GM12878 (cell line): ENCODE data around the gene RPS3A. TPM values are rescaled to one million over a fixed set of nuclear protein-coding genes. Genes with fewer than 3 reads are reported as not detected.

Experiments
- ATAC-seq: fragments of 200-7000 bp; cut with Tn5 transposase; 3 replicates; pipeline ENCODE4 v1.9.1; 2020; ENCODE audit warnings: mild to moderate bottlenecking, moderate library complexity
- BruUV-seq: library from RNA; stranded (reverse); fragments of 400-500 nt; replicated peaks from 2 replicates; lab custom pipeline; 2021; lab: Mats Ljungman, UMichigan
- CTCF ChIA-PET: fragments of 300-600 bp; sonication (Branson Sonifier 250); formaldehyde crosslinking; extraction: SDS; loops from one replicate; lab custom pipeline; 2021; ENCODE audit warnings: inconsistent platforms; lab: Yijun Ruan, JAX
- POLR2A ChIA-PET: fragments of 350-600 bp; formaldehyde crosslinking; extraction: SDS; loops from one replicate; lab custom pipeline; 2021; ENCODE audit warnings: inconsistent platforms; lab: Charles Lee
- RAD21 ChIA-PET: fragments of 300-600 bp; sonication (Branson Sonifier 250); formaldehyde crosslinking; loops from one replicate; lab custom pipeline; 2023; ENCODE audit warnings: antibody characterized with exemption; ENCODE audit not compliant: unreplicated experiment; lab: Charles Lee
- SMC1A ChIA-PET: fragments of 300-600 bp; sonication (Branson Sonifier 250); formaldehyde crosslinking; loops from one replicate; lab custom pipeline; 2023; ENCODE audit not compliant: unreplicated experiment, uncharacterized antibody; lab: Charles Lee
- DNase-seq: peaks from one replicate; pipeline ENCODE4 v3.0.0-alpha.2; 2011; ENCODE audit warnings: low read depth, low spot score
- FAIRE-seq: peaks from 3 replicates; lab custom pipeline; 2011; peaks lifted over from hg19 to GRCh38; lab: Jason Lieb, UNC
- H2AFZ ChIP-seq: 2 replicates; pipeline ENCODE4 v1.6.0; 2011; ENCODE audit warnings: low read depth, low read length, control low read depth; ENCODE audit not compliant: control insufficient read depth
- H3K27ac ChIP-seq: 2 replicates; pipeline ENCODE4 v1.5.1; 2011; ENCODE audit warnings: control low read depth; ENCODE audit not compliant: control insufficient read depth, insufficient read depth
- H3K27me3 ChIP-seq, 2 experiments: replicated peaks in 1 of 2; 2 replicates each; pipeline versions ENCODE4 v1.6.0 to v1.6.1; 2011; ENCODE audit warnings: low read length in 1 of 2; ENCODE audit not compliant: control insufficient read depth in 2 of 2, insufficient read depth in 2 of 2
- H3K36me3 ChIP-seq, 2 experiments: 2 replicates each; pipeline ENCODE4 v1.5.1; 2011; ENCODE audit warnings: low read length in 1 of 2; ENCODE audit not compliant: control insufficient read depth in 2 of 2, insufficient read depth in 2 of 2
- H3K4me1 ChIP-seq: 2 replicates; pipeline ENCODE4 v1.6.1; 2011; ENCODE audit warnings: mild to moderate bottlenecking, low read length, moderate library complexity, mixed read lengths; ENCODE audit not compliant: control insufficient read depth, insufficient read depth
- H3K4me2 ChIP-seq: 2 replicates; pipeline ENCODE4 v1.6.0; 2011; ENCODE audit warnings: control low read depth; ENCODE audit not compliant: control insufficient read depth, insufficient read depth
- H3K4me3 ChIP-seq: fragments of 200-600 bp; sonication (generic); 2 replicates; pipeline ENCODE4 v1.5.1; 2016
- H3K79me2 ChIP-seq: 2 replicates; pipeline ENCODE4 v1.6.0; 2011; ENCODE audit warnings: low read length; ENCODE audit not compliant: control insufficient read depth, insufficient read depth
- H3K9ac ChIP-seq: 2 replicates; pipeline ENCODE4 v1.8.0; 2011; ENCODE audit warnings: low read length, control low read depth, mixed read lengths; ENCODE audit not compliant: control insufficient read depth, insufficient read depth
- H3K9me3 ChIP-seq: replicated peaks from 3 replicates; pipeline ENCODE4 v1.5.1; 2011; ENCODE audit warnings: mild to moderate bottlenecking, low read length; ENCODE audit not compliant: control insufficient read depth, insufficient read depth
- H4K20me1 ChIP-seq: 2 replicates; pipeline ENCODE4 v1.6.0; 2011; ENCODE audit not compliant: control insufficient read depth, insufficient read depth
- CEBPZ ChIP-seq: fragments of 150-350 bp; IDR thresholded peaks from 2 replicates; pipeline ENCODE4 v1.6.1; 2016; ENCODE audit warnings: low read depth, low read length
- MTA3 ChIP-seq: IDR thresholded peaks from 2 replicates; pipeline ENCODE4 v1.6.1; 2012; ENCODE audit warnings: low read length, inconsistent platforms, borderline replicate concordance
- MXI1 ChIP-seq: fragments of 150-350 bp; IDR thresholded peaks from 2 replicates; pipeline ENCODE4 v1.6.1; 2011; ENCODE audit warnings: low read depth, mild to moderate bottlenecking, inconsistent platforms, low read length, improper control_type of control experiment
- NR2F1 ChIP-seq: fragments of 450-650 bp; conservative IDR thresholded peaks from 2 replicates; pipeline ENCODE4 v1.6.1; 2017; ENCODE audit warnings: mild to moderate bottlenecking
- ZNF384 ChIP-seq: IDR thresholded peaks from 2 replicates; pipeline ENCODE4 v1.6.1; 2012; ENCODE audit warnings: low read depth, mild to moderate bottlenecking, low read length, improper control_type of control experiment, borderline replicate concordance
- WGBS: methylation state at CpG from one replicate; pipeline ENCODE4 v1.1.6; 2016; ENCODE audit warnings: low lambda C conversion rate; ENCODE audit not compliant: insufficient replicate concordance, insufficient coverage; ENCODE audit errors: missing lambda C conversion rate; 5-methylcytosine and 5-hydroxymethylcytosine counted together
- in situ Hi-C: fragments of 300-500 bp; cut with MboI; formaldehyde crosslinking; loops from 9 replicates; pipeline ENCODE4 v1.14.3; 2018; ENCODE audit warnings: mixed read lengths
- intact Hi-C: fragments of 100-400 bp; cut with micrococcal nuclease; formaldehyde crosslinking; loops from one replicate; pipeline ENCODE4 v1.14.2; 2022; ENCODE audit not compliant: unreplicated experiment
- polyA plus RNA-seq, 11 experiments: library from polyadenylated mRNA; depleted of rRNA in 4 of 11; unstranded in 6 of 11; stranded (reverse) in 5 of 11; fragments of >200 nt; fragmentation: Nextera tagmentation in 4 of 11; fragmentation: Illumina TruSeq in 1 of 11; extraction: Ambion mirVana in 4 of 11; extraction: Trizol in 1 of 11; gene quantifications; 1 replicate in 1 of 11; 2 replicates in 10 of 11; pipeline versions ENCODE4 v1.2.1 to v1.2.3, GENCODE V29; 2011 to 2016; ENCODE audit warnings: inconsistent platforms in 2 of 11, missing spikeins in 2 of 11, low read depth in 1 of 11
- total RNA-seq, 4 experiments: library from RNA; depleted of rRNA in 3 of 4; stranded (reverse); fragments of >200 nt in 3 of 4; fragmentation: Illumina TruSeq in 1 of 4; extraction: Trizol in 1 of 4; gene quantifications; 2 replicates each; pipeline versions ENCODE4 v1.2.1 to v1.2.3, GENCODE V29; 2013 to 2021

RPS3A gene
- total and polyA plus RNA-seq, 10 of the 15 experiments (the other 5 are each of a cell fraction or from before 2014, with no cell fraction given) = 1,754 to 5,827 (median 3,527) TPM

GRCh38 chr4:151148261-151148660 is 48.8 kb downstream of the RPS3A start:
- RAD21 ChIA-PET = interaction anchor here (0.6 kb wide), 1 partner anchor 37 kb away, joined by 3 read pairs; no protein-coding TSS in a partner anchor
- Histone ChIP-seq H3K4me2 (no peak overlapping the region), H3K79me2 (no peaks in the 10 kb centered on the region), H3K4me1 (no peaks in the 10 kb centered on the region), H3K4me3 (no peak overlapping the region), H3K27ac (no peak overlapping the region), H4K20me1 (no peaks in the 10 kb centered on the region), H2AFZ (no peak overlapping the region), H3K36me3 (no peaks in the 10 kb centered on the region), H3K27me3 (no peaks in the 10 kb centered on the region), H3K9me3 (no peaks in the 10 kb centered on the region), H3K9ac (no peak overlapping the region)
- intact Hi-C loops = no loop called here
- in situ Hi-C loops = no loop called here
- DNase-seq (no peak), ATAC-seq (no peak), FAIRE-seq (no peak)
- WGBS = 45% methylated on average over 4 of the region's 4 CpGs
- no TSS peak for BruUV-seq
- TF ChIP-seq ZNF384 = no peak
- no peak for TF ChIP-seq NR2F1
- no peak for TF ChIP-seq MTA3
- no peak for TF ChIP-seq CEBPZ
- no peak for TF ChIP-seq MXI1
- CTCF ChIA-PET = no interaction called here
- POLR2A ChIA-PET = no interaction called here
- SMC1A ChIA-PET = no interaction called here
